ENCODE data around the gene ALKBH3. TPM values are rescaled to one million over a fixed set of nuclear protein-coding genes. Genes with fewer than 3 reads are reported as not detected.

ALKBH3 gene
- polyA plus RNA-seq, 1 of the 3 experiments (the other 2 are of a cell fraction): 27.0 TPM

DNA sequence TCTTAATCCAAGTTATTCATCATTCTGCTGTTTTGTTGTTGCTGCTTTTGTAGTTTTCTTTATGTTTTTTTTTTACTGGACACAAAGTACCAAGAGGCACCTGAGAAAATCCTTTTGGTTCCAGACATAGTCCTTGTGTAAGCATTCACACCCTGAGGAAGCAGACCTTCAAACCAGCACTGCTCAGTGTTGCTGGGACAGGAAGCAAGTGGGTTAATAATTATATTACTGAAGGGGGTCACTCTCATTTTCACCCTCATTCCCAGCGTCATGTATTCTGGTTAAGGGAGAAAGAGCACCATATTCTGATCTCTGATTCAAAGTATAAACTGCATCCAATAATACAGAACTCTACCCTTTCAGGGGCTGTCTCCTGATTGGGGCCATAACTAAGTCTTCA is 5.9 kb upstream of the ALKBH3 start:
- H3K79me2 ChIP-seq (ENCODE audit: insufficient read depth): no peaks in the 10 kb centered on the region
- H3K4me2 ChIP-seq: no peak overlapping the region
- no peak overlapping the region for H3K27ac ChIP-seq (ENCODE audit: low read depth in 2 of 2, low read length in 1 of 2)
- no peaks in the 10 kb centered on the region for H3K36me3 ChIP-seq (replicated peaks in 1 of 2; ENCODE audit: control insufficient read depth in 1 of 2, insufficient read depth in 2 of 2, low read length in 1 of 2)
- no peaks in the 10 kb centered on the region for H3K9me2 ChIP-seq
- H3K4me3 ChIP-seq (ENCODE audit: low read depth in 2 of 2, low read length in 1 of 2): no peak overlapping the region
- peaks cover 12% of the 10 kb centered on the region; the same call in 1 of the 2 replicates for H3K27me3 ChIP-seq (ENCODE audit: insufficient read depth)
- no peaks in the 10 kb centered on the region for H4K20me1 ChIP-seq (ENCODE audit: insufficient read depth)
- no peaks in the 10 kb centered on the region for H3K9me3 ChIP-seq
- no peaks in the 10 kb centered on the region for H3F3A ChIP-seq (replicated peaks; ENCODE audit: insufficient read depth)
- TF ChIP-seq GATA2 (CRISPR knock-in tag; IDR thresholded peaks at IDR 0.05) (no peak), YY1 (IDR thresholded peaks at IDR 0.05; ENCODE audit: low read depth) (no peak), TCF12 (IDR thresholded peaks at IDR 0.05) (no peak), IRF3 (IDR thresholded peaks at IDR 0.05; ENCODE audit: low read depth, low read length) (no peak), FOXJ3 (CRISPR knock-in tag; IDR thresholded peaks at IDR 0.05) (no peak), FOSL2 (IDR thresholded peaks at IDR 0.05; ENCODE audit: borderline replicate concordance, low read depth) (no peak), RXRA (IDR thresholded peaks at IDR 0.05; ENCODE audit: borderline replicate concordance, low read depth) (no peak), TEAD4 (IDR thresholded peaks at IDR 0.05; ENCODE audit: borderline replicate concordance, insufficient read depth) (no peak), RFX5 (IDR thresholded peaks at IDR 0.05; ENCODE audit: low read length) (no peak), CHD2 (IDR thresholded peaks at IDR 0.05; ENCODE audit: low read length, partially characterized antibody) (no peak), RAD21 (IDR thresholded peaks at IDR 0.05; ENCODE audit: low read length) (no peak), SMC3 (IDR thresholded peaks at IDR 0.05; ENCODE audit: low read depth, low read length) (no peak), MEF2A (IDR thresholded peaks at IDR 0.05; ENCODE audit: borderline replicate concordance, low read depth) (no peak), TAF1 (IDR thresholded peaks at IDR 0.05; ENCODE audit: borderline replicate concordance, low read depth, low read length) (no peak), RCOR1 (IDR thresholded peaks at IDR 0.05; ENCODE audit: low read length) (no peak), EZH2phosphoT487 (IDR thresholded peaks at IDR 0.05; ENCODE audit: borderline replicate concordance, low read depth) (no peak), PBX3 (IDR thresholded peaks at IDR 0.05) (no peak)
- TF ChIP-seq, protein P1, sequence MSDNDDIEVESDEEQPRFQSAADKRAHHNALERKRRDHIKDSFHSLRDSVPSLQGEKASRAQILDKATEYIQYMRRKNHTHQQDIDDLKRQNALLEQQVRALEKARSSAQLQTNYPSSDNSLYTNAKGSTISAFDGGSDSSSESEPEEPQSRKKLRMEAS (IDR thresholded peaks at IDR 0.05; ENCODE audit: low read depth): no peak
- no peak overlapping the region for H3K9ac ChIP-seq
- H2AFZ ChIP-seq (ENCODE audit: low read depth): no peak overlapping the region
- POLR2A ChIA-PET: no interaction called here
- no peak for DNase-seq
- 0% methylated on average over 1 of the region's 1 CpG for WGBS (ENCODE audit: low lambda C conversion rate)
- no peaks in the 10 kb centered on the region for H3K4me1 ChIP-seq (ENCODE audit: control insufficient read depth in 1 of 2, insufficient read depth in 2 of 2, low read depth in 1 of 2, low read length in 1 of 2)
- CTCF ChIA-PET: interaction anchor here (2.0 kb wide), 1 partner anchor 15 kb away, joined by 6 read pairs; no protein-coding TSS in a partner anchor

All from SK-N-SH (cell line).